GM12878 (cell line): ENCODE data around the gene DMD. TPM values are rescaled to one million over a fixed set of nuclear protein-coding genes. Genes with fewer than 3 reads are reported as not detected.

Experiments used
- ATAC-seq: fragments of 200-7000 bp; cut with Tn5 transposase; 3 replicates; pipeline ENCODE4 v1.9.1; 2020; ENCODE audit warnings: mild to moderate bottlenecking, moderate library complexity
- BruUV-seq: library from RNA; stranded (reverse); fragments of 400-500 nt; replicated peaks from 2 replicates; lab custom pipeline; 2021; lab: Mats Ljungman, UMichigan
- CTCF ChIA-PET: fragments of 300-600 bp; sonication (Branson Sonifier 250); formaldehyde crosslinking; extraction: SDS; loops from one replicate; lab custom pipeline; 2021; ENCODE audit warnings: inconsistent platforms; lab: Yijun Ruan, JAX
- POLR2A ChIA-PET: fragments of 350-600 bp; formaldehyde crosslinking; extraction: SDS; loops from one replicate; lab custom pipeline; 2021; ENCODE audit warnings: inconsistent platforms; lab: Charles Lee
- RAD21 ChIA-PET: fragments of 300-600 bp; sonication (Branson Sonifier 250); formaldehyde crosslinking; loops from one replicate; lab custom pipeline; 2023; ENCODE audit warnings: antibody characterized with exemption; ENCODE audit not compliant: unreplicated experiment; lab: Charles Lee
- SMC1A ChIA-PET: fragments of 300-600 bp; sonication (Branson Sonifier 250); formaldehyde crosslinking; loops from one replicate; lab custom pipeline; 2023; ENCODE audit not compliant: unreplicated experiment, uncharacterized antibody; lab: Charles Lee
- DNase-seq: peaks from one replicate; pipeline ENCODE4 v3.0.0-alpha.2; 2011; ENCODE audit warnings: low read depth, low spot score
- FAIRE-seq: peaks from 3 replicates; lab custom pipeline; 2011; peaks lifted over from hg19 to GRCh38; lab: Jason Lieb, UNC
- H2AFZ ChIP-seq: 2 replicates; pipeline ENCODE4 v1.6.0; 2011; ENCODE audit warnings: low read depth, low read length, control low read depth; ENCODE audit not compliant: control insufficient read depth
- H3K27ac ChIP-seq: 2 replicates; pipeline ENCODE4 v1.5.1; 2011; ENCODE audit warnings: control low read depth; ENCODE audit not compliant: control insufficient read depth, insufficient read depth
- H3K27me3 ChIP-seq, 2 experiments: replicated peaks in 1 of 2; 2 replicates each; pipeline versions ENCODE4 v1.6.0 to v1.6.1; 2011; ENCODE audit warnings: low read length in 1 of 2; ENCODE audit not compliant: control insufficient read depth in 2 of 2, insufficient read depth in 2 of 2
- H3K36me3 ChIP-seq, 2 experiments: 2 replicates each; pipeline ENCODE4 v1.5.1; 2011; ENCODE audit warnings: low read length in 1 of 2; ENCODE audit not compliant: control insufficient read depth in 2 of 2, insufficient read depth in 2 of 2
- H3K4me1 ChIP-seq: 2 replicates; pipeline ENCODE4 v1.6.1; 2011; ENCODE audit warnings: mild to moderate bottlenecking, low read length, moderate library complexity, mixed read lengths; ENCODE audit not compliant: control insufficient read depth, insufficient read depth
- H3K4me2 ChIP-seq: 2 replicates; pipeline ENCODE4 v1.6.0; 2011; ENCODE audit warnings: control low read depth; ENCODE audit not compliant: control insufficient read depth, insufficient read depth
- H3K4me3 ChIP-seq: fragments of 200-600 bp; sonication (generic); 2 replicates; pipeline ENCODE4 v1.5.1; 2016
- H3K79me2 ChIP-seq: 2 replicates; pipeline ENCODE4 v1.6.0; 2011; ENCODE audit warnings: low read length; ENCODE audit not compliant: control insufficient read depth, insufficient read depth
- H3K9ac ChIP-seq: 2 replicates; pipeline ENCODE4 v1.8.0; 2011; ENCODE audit warnings: low read length, control low read depth, mixed read lengths; ENCODE audit not compliant: control insufficient read depth, insufficient read depth
- H3K9me3 ChIP-seq: replicated peaks from 3 replicates; pipeline ENCODE4 v1.5.1; 2011; ENCODE audit warnings: mild to moderate bottlenecking, low read length; ENCODE audit not compliant: control insufficient read depth, insufficient read depth
- H4K20me1 ChIP-seq: 2 replicates; pipeline ENCODE4 v1.6.0; 2011; ENCODE audit not compliant: control insufficient read depth, insufficient read depth
- BCL11A ChIP-seq: IDR thresholded peaks from 2 replicates; pipeline ENCODE4 v1.6.1; 2011; ENCODE audit warnings: low read depth, low read length
- CEBPB ChIP-seq, 2 experiments: fragments of 150-350 bp in 1 of 2; IDR thresholded peaks; 2 replicates each; pipeline ENCODE4 v1.6.1; 2012 to 2014; ENCODE audit warnings: low read depth in 2 of 2, low read length in 2 of 2, borderline replicate concordance in 1 of 2, inconsistent platforms in 1 of 2
- DPF2 ChIP-seq: fragments of 450-650 bp; IDR thresholded peaks from 2 replicates; pipeline ENCODE4 v1.6.1; 2017; ENCODE audit warnings: mild to moderate bottlenecking
- KDM1A ChIP-seq: fragments of 200-600 bp; sonication (generic); IDR thresholded peaks from 2 replicates; pipeline ENCODE4 v1.6.1; 2016; ENCODE audit warnings: borderline replicate concordance
- PKNOX1 ChIP-seq: fragments of 450-650 bp; IDR thresholded peaks from 2 replicates; pipeline ENCODE4 v1.6.1; 2016; ENCODE audit warnings: mild to moderate bottlenecking
- POLR2AphosphoS2 ChIP-seq: IDR thresholded peaks from 2 replicates; pipeline ENCODE4 v1.6.1; 2011; ENCODE audit warnings: low read depth, mild to moderate bottlenecking, low read length, improper control_type of control experiment, moderate library complexity
- RBBP5 ChIP-seq: fragments of 200-600 bp; sonication (generic); conservative IDR thresholded peaks from 2 replicates; pipeline ENCODE4 v1.6.1; 2016
- SMARCA5 ChIP-seq: fragments of 450-650 bp; IDR thresholded peaks from 2 replicates; pipeline ENCODE4 v1.6.1; 2017; ENCODE audit warnings: mild to moderate bottlenecking
- SRF ChIP-seq, 2 experiments: IDR thresholded peaks; 2 replicates each; pipeline ENCODE4 v1.6.1; 2011; ENCODE audit warnings: low read depth in 2 of 2, low read length in 2 of 2, mild to moderate bottlenecking in 1 of 2, moderate library complexity in 1 of 2
- STAT1 ChIP-seq: fragments of 450-650 bp; conservative IDR thresholded peaks from 2 replicates; pipeline ENCODE4 v1.6.1; 2014; ENCODE audit warnings: antibody characterized with exemption, mild to moderate bottlenecking
- SUZ12 ChIP-seq: fragments of 200-600 bp; sonication (generic); IDR thresholded peaks from one replicate; pipeline ENCODE4 v1.6.1; 2018; ENCODE audit warnings: antibody characterized with exemption, mild to moderate bottlenecking; ENCODE audit not compliant: unreplicated experiment
- TCF12 ChIP-seq: IDR thresholded peaks from 2 replicates; pipeline ENCODE4 v1.6.1; 2011; ENCODE audit warnings: low read depth, mild to moderate bottlenecking, low read length
- ZNF384 ChIP-seq: IDR thresholded peaks from 2 replicates; pipeline ENCODE4 v1.6.1; 2012; ENCODE audit warnings: low read depth, mild to moderate bottlenecking, low read length, improper control_type of control experiment, borderline replicate concordance
- WGBS: methylation state at CpG from one replicate; pipeline ENCODE4 v1.1.6; 2016; ENCODE audit warnings: low lambda C conversion rate; ENCODE audit not compliant: insufficient replicate concordance, insufficient coverage; ENCODE audit errors: missing lambda C conversion rate; 5-methylcytosine and 5-hydroxymethylcytosine counted together
- in situ Hi-C: fragments of 300-500 bp; cut with MboI; formaldehyde crosslinking; loops from 9 replicates; pipeline ENCODE4 v1.14.3; 2018; ENCODE audit warnings: mixed read lengths
- intact Hi-C: fragments of 100-400 bp; cut with micrococcal nuclease; formaldehyde crosslinking; loops from one replicate; pipeline ENCODE4 v1.14.2; 2022; ENCODE audit not compliant: unreplicated experiment
- polyA plus RNA-seq, 11 experiments: library from polyadenylated mRNA; depleted of rRNA in 4 of 11; unstranded in 6 of 11; stranded (reverse) in 5 of 11; fragments of >200 nt; fragmentation: Nextera tagmentation in 4 of 11; fragmentation: Illumina TruSeq in 1 of 11; extraction: Ambion mirVana in 4 of 11; extraction: Trizol in 1 of 11; gene quantifications; 1 replicate in 1 of 11; 2 replicates in 10 of 11; pipeline versions ENCODE4 v1.2.1 to v1.2.3, GENCODE V29; 2011 to 2016; ENCODE audit warnings: inconsistent platforms in 2 of 11, missing spikeins in 2 of 11, low read depth in 1 of 11
- total RNA-seq, 4 experiments: library from RNA; depleted of rRNA in 3 of 4; stranded (reverse); fragments of >200 nt in 3 of 4; fragmentation: Illumina TruSeq in 1 of 4; extraction: Trizol in 1 of 4; gene quantifications; 2 replicates each; pipeline versions ENCODE4 v1.2.1 to v1.2.3, GENCODE V29; 2013 to 2021
- TF ChIP-seq, protein P1 (sequence below): fragments of 450-650 bp; IDR thresholded peaks from 2 replicates; pipeline ENCODE4 v1.6.1; 2017; ENCODE audit warnings: low read depth, mild to moderate bottlenecking, moderate library complexity

The DMD gene
- total and polyA plus RNA-seq, 10 of the 15 experiments (the other 5 are each of a cell fraction or from before 2014, with no cell fraction given) = 1.4 to 24.3 (median 4.3) TPM

DNA sequence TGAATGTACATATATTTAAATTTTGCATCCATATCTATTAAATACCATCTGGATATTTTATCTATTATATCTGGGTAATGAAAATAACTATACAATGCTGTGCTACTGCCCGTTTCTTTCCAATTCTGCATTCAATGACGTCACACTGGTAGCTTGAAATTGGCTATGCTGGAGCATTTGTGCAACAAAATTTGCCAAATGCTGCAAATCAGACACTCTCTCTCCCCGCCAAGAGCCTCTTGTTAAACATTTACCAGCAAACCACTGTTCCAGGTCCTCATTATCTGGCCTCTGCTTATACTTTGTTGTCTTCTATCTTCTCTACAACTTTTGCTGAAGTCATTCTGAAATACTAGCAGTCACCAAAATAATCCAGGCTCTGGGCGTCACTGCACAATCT, 1201.1 kb downstream of the DMD start:
- Histone ChIP-seq H3K27ac (no peak overlapping the region), H3K4me3 (no peak overlapping the region), H3K4me1 (no peaks in the 10 kb centered on the region), H3K4me2 (no peak overlapping the region), H3K27me3 (no peaks in the 10 kb centered on the region; a peak in 1 of 4 replicates), H4K20me1 (no peaks in the 10 kb centered on the region), H3K79me2 (no peaks in the 10 kb centered on the region), H3K9me3 (no peaks in the 10 kb centered on the region), H3K36me3 (no peaks in the 10 kb centered on the region), H3K9ac (no peak overlapping the region), H2AFZ (no peak overlapping the region)
- DNase-seq (no peak), FAIRE-seq (no peak), ATAC-seq (no peak)
- ChIA-PET SMC1A (no interaction called here), CTCF (interaction anchor here (1.3 kb wide), 1 partner anchor 11 kb away, joined by 4 read pairs; no protein-coding TSS in a partner anchor), RAD21 (interaction anchor here (0.6 kb wide), 1 partner anchor 1486 kb away, joined by 3 read pairs; no protein-coding TSS in a partner anchor), POLR2A (no interaction called here)
- intact Hi-C loops (no loop called here), in situ Hi-C loops (no loop called here)
- WGBS = 0% methylated on average over 4 of the region's 4 CpGs
- TF ChIP-seq RBBP5 = no peak
- no peak for TF ChIP-seq PKNOX1
- TF ChIP-seq ZNF384 = no peak
- TF ChIP-seq, protein P1, sequence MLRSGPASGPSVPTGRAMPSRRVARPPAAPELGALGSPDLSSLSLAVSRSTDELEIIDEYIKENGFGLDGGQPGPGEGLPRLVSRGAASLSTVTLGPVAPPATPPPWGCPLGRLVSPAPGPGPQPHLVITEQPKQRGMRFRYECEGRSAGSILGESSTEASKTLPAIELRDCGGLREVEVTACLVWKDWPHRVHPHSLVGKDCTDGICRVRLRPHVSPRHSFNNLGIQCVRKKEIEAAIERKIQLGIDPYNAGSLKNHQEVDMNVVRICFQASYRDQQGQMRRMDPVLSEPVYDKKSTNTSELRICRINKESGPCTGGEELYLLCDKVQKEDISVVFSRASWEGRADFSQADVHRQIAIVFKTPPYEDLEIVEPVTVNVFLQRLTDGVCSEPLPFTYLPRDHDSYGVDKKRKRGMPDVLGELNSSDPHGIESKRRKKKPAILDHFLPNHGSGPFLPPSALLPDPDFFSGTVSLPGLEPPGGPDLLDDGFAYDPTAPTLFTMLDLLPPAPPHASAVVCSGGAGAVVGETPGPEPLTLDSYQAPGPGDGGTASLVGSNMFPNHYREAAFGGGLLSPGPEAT = no peak
- no peak for TF ChIP-seq DPF2
- TF ChIP-seq SUZ12 = no peak
- TF ChIP-seq SMARCA5 = no peak
- no peak for TF ChIP-seq TCF12
- no peak for TF ChIP-seq KDM1A
- no peak for TF ChIP-seq SRF (IDR thresholded peaks at IDR 0.05; ENCODE audit: low read depth in 2 of 2, low read length in 2 of 2)
- TF ChIP-seq BCL11A = no peak
- TF ChIP-seq POLR2AphosphoS2 = no peak
- no peak for TF ChIP-seq STAT1
- TF ChIP-seq CEBPB (IDR thresholded peaks at IDR 0.05; ENCODE audit: borderline replicate concordance in 1 of 2, low read depth in 2 of 2, low read length in 2 of 2) = no peak
- BruUV-seq = no TSS peak
